Panc1 (cell line): Measurements from ENCODE around the gene COA5.

Experiments
- CTCF ChIP-seq: fragments of 450-650 bp; IDR thresholded peaks from 2 replicates; pipeline ENCODE4 v1.5.1; 2017; ENCODE audit warnings: mild to moderate bottlenecking
- POLR2AphosphoS5 ChIP-seq: IDR thresholded peaks from 2 replicates; pipeline ENCODE4 v1.6.1; 2012; ENCODE audit warnings: mild to moderate bottlenecking, low read depth, low read length, moderate library complexity
- TCF7L2 ChIP-seq: IDR thresholded peaks from 2 replicates; pipeline ENCODE4 v1.6.1; 2011; ENCODE audit warnings: mild to moderate bottlenecking, low read depth, low read length, inconsistent platforms

GRCh38 chr2:98569915-98570314, 38.4 kb downstream of the COA5 start:
- TF ChIP-seq CTCF (no peak), TCF7L2 (no peak), POLR2AphosphoS5 (no peak)
